ENCODE data around the gene ACSS1.

DNA sequence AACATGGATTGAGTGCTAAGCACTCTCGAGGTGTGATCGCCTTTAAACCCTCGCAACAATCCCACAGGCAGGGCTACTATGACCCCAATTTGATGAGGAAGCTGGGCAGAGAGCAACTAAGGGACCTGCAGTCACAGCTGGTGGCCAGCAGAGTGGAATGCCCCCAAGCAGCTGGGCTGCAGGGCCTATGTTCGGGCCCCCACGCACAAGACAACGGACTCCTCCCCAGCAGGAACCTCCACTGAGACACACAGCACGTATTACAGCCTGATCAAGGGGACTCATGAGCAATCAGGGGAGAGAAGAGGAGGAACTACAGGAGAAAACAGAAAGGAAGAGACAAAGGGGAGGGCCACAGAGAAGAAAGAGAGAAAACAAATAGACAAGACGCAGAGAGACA lies 87.2 kb downstream of the ACSS1 start:
- no peak for TF ChIP-seq GABPA (IDR thresholded peaks at IDR 0.05; ENCODE audit: borderline replicate concordance, insufficient read depth, low read length)
- TF ChIP-seq POLR2AphosphoS5 (IDR thresholded peaks at IDR 0.05; ENCODE audit: low read depth, low read length) = no peak
- TF ChIP-seq, protein P1, sequence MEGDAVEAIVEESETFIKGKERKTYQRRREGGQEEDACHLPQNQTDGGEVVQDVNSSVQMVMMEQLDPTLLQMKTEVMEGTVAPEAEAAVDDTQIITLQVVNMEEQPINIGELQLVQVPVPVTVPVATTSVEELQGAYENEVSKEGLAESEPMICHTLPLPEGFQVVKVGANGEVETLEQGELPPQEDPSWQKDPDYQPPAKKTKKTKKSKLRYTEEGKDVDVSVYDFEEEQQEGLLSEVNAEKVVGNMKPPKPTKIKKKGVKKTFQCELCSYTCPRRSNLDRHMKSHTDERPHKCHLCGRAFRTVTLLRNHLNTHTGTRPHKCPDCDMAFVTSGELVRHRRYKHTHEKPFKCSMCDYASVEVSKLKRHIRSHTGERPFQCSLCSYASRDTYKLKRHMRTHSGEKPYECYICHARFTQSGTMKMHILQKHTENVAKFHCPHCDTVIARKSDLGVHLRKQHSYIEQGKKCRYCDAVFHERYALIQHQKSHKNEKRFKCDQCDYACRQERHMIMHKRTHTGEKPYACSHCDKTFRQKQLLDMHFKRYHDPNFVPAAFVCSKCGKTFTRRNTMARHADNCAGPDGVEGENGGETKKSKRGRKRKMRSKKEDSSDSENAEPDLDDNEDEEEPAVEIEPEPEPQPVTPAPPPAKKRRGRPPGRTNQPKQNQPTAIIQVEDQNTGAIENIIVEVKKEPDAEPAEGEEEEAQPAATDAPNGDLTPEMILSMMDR (IDR thresholded peaks at IDR 0.05; ENCODE audit: control extremely low read depth in 1 of 3, insufficient read depth in 1 of 3, low read depth in 1 of 3, low read length in 3 of 3) = no peak
- no peak for TF ChIP-seq RNF2 (IDR thresholded peaks at IDR 0.05; ENCODE audit: borderline replicate concordance, low read depth, low read length, missing control alignments, poor library complexity, severe bottlenecking)
